CD8-positive, alpha-beta memory T cell (primary cell): ENCODE results near the gene USP47. TPM values are rescaled to one million over a fixed set of nuclear protein-coding genes. Genes with fewer than 3 reads are reported as not detected.

Experiments
- CTCF ChIA-PET: fragments of 350-600 bp; sonication (Branson Sonifier 250); formaldehyde crosslinking; loops from one replicate; lab custom pipeline; 2021; ENCODE audit warnings: antibody characterized with exemption; lab: Charles Lee
- POLR2A ChIA-PET: fragments of 350-600 bp; sonication (Branson Sonifier 250); formaldehyde crosslinking; loops from one replicate; lab custom pipeline; 2021; ENCODE audit warnings: antibody characterized with exemption; lab: Charles Lee
- DNase-seq, 5 donors: peaks; one replicate each; pipeline versions ENCODE4 v3.0.0 to v3.0.0-alpha.2; 2020 to 2022; ENCODE audit warnings: mixed read lengths in 1 of 5
- H3K27ac ChIP-seq: one replicate; pipeline ENCODE4 v1.7.0; 2013; ENCODE audit warnings: low read depth, mild to moderate bottlenecking, low read length, moderate library complexity
- H3K27me3 ChIP-seq: 2 replicates; pipeline ENCODE4 v1.7.0; 2013; ENCODE audit warnings: low read length, mild to moderate bottlenecking; ENCODE audit not compliant: insufficient read depth, poor library complexity, severe bottlenecking
- H3K36me3 ChIP-seq: 2 replicates; pipeline ENCODE4 v1.7.0; 2013; ENCODE audit warnings: mild to moderate bottlenecking, low read length, moderate library complexity; ENCODE audit not compliant: insufficient read depth
- H3K4me1 ChIP-seq: 2 replicates; pipeline ENCODE4 v1.7.0; 2013; ENCODE audit warnings: mild to moderate bottlenecking, low read length, moderate library complexity; ENCODE audit not compliant: insufficient read depth
- H3K4me3 ChIP-seq: 2 replicates; pipeline ENCODE4 v1.7.0; 2013; ENCODE audit warnings: mild to moderate bottlenecking, low read length
- H3K9me3 ChIP-seq: 2 replicates; pipeline ENCODE4 v1.7.0; 2013; ENCODE audit warnings: mild to moderate bottlenecking, low read length
- H3K27ac Mint-ChIP-seq, 8 donors: one replicate each; pipeline ENCODE4 v1.8.0; 2020 to 2021; ENCODE audit warnings: mixed read lengths in 8 of 8, mild to moderate bottlenecking in 6 of 8, inconsistent platforms in 3 of 8, moderate library complexity in 3 of 8
- H3K27me3 Mint-ChIP-seq, 2 donors: one replicate each; pipeline ENCODE4 v1.8.0; 2020 to 2021; ENCODE audit warnings: mixed read lengths in 2 of 2, mild to moderate bottlenecking in 1 of 2, moderate library complexity in 1 of 2
- H3K36me3 Mint-ChIP-seq, 3 donors: one replicate each; pipeline ENCODE4 v1.8.0; 2020 to 2021; ENCODE audit warnings: mixed read lengths in 3 of 3, inconsistent platforms in 1 of 3, mild to moderate bottlenecking in 1 of 3
- H3K4me1 Mint-ChIP-seq, 3 donors: one replicate each; pipeline ENCODE4 v1.8.0; 2020 to 2021; ENCODE audit warnings: mixed read lengths in 3 of 3, inconsistent platforms in 1 of 3, mild to moderate bottlenecking in 1 of 3
- H3K4me3 Mint-ChIP-seq, 7 donors: one replicate each; pipeline ENCODE4 v1.8.0; 2020 to 2021; ENCODE audit warnings: mixed read lengths in 7 of 7, mild to moderate bottlenecking in 6 of 7, moderate library complexity in 4 of 7, inconsistent platforms in 2 of 7
- H3K9me3 Mint-ChIP-seq, 5 donors: one replicate each; pipeline ENCODE4 v1.8.0; 2020 to 2022; ENCODE audit warnings: mixed read lengths in 5 of 5, mild to moderate bottlenecking in 3 of 5, moderate library complexity in 2 of 5, inconsistent platforms in 1 of 5
- polyA plus RNA-seq: library from polyadenylated mRNA; unstranded; fragments of 300-500 nt; fragmentation: Illumina TruSeq; gene quantifications from one replicate; pipeline ENCODE4 v1.2.3, GENCODE V29; 2021
- total RNA-seq, 2 experiments: library from RNA; stranded (reverse); gene quantifications; one replicate each; pipeline ENCODE4 v1.2.3, GENCODE V29; 2021

Gene USP47
- total and polyA plus RNA-seq, 3 experiments from 2014 or later, result 47.0 to 53.8 (median 50.2) TPM

GRCh38 chr11:11993839-11994238 lies 152.1 kb downstream of the USP47 start:
- ChIA-PET CTCF (no interaction called here), POLR2A (no interaction called here)
- Mint-ChIP-seq H3K9me3 (no peaks in the 10 kb centered on the region), H3K4me1 (peaks cover 25 to 73% (median 32%) of the 10 kb centered on the region in 3 donors), H3K27me3 (peaks cover 3 to 28% of the 10 kb centered on the region in 2 donors), H3K27ac (peak overlapping the region in 7 of 8 donors; percentile 61 to 97 (median 71)), H3K4me3 (no peak overlapping the region), H3K36me3 (peaks cover 0 to 4% (median 0%) of the 10 kb centered on the region in 3 donors)
- Histone ChIP-seq H3K9me3 (no peaks in the 10 kb centered on the region), H3K27ac (no peak overlapping the region), H3K4me1 (peaks cover 15% of the 10 kb centered on the region), H3K4me3 (no peak overlapping the region), H3K27me3 (no peaks in the 10 kb centered on the region), H3K36me3 (no peaks in the 10 kb centered on the region)
- no peak for DNase-seq

GRCh38 chr11:11995601-11996000 lies 153.8 kb downstream of the USP47 start:
- Mint-ChIP-seq H3K4me3 (peak overlapping the region in 4 of 7 donors; percentile 7 to 78 (median 57)), H3K27me3 (peaks cover 3 to 28% of the 10 kb centered on the region in 2 donors), H3K27ac (peak overlapping the region; percentile 91 to 99 (median 94)), H3K4me1 (peaks cover 29 to 77% (median 35%) of the 10 kb centered on the region in 3 donors), H3K9me3 (no peaks in the 10 kb centered on the region), H3K36me3 (peaks cover 0 to 3% (median 0%) of the 10 kb centered on the region in 3 donors)
- Histone ChIP-seq H3K4me1 (peaks cover 15% of the 10 kb centered on the region), H3K4me3 (no peak overlapping the region), H3K36me3 (no peaks in the 10 kb centered on the region), H3K27ac (no peak overlapping the region), H3K9me3 (no peaks in the 10 kb centered on the region), H3K27me3 (no peaks in the 10 kb centered on the region)
- DNase-seq, result peak; percentile 32 to 74 (median 37)
- POLR2A ChIA-PET, result interaction anchor here (0.8 to 2.6 kb wide), 4 partner anchors 8 to 14 kb away, joined by 3 to 13 read pairs (median 4); partner anchors contain the start of gene DKK3
- CTCF ChIA-PET, result interaction anchor here (0.9 to 1.8 kb wide), 6 partner anchors 9 to 52 kb away, joined by 3 to 5 read pairs (median 4); no protein-coding TSS in a partner anchor

- peak overlapping the region in 2 of 7 donors; percentile 5 to 51 for H3K4me3 Mint-ChIP-seq
- no peak overlapping the region for H3K27ac ChIP-seq
Measured at GRCh38 chr11:11996321-11997048, 154.7 kb downstream of the USP47 start.

GRCh38 chr11:11997049-11997322 lies 155.2 kb downstream of the USP47 start:
- Mint-ChIP-seq H3K36me3 (peaks cover 0 to 5% (median 0%) of the 10 kb centered on the region in 3 donors), H3K27ac (peak overlapping the region; percentile 8 to 97 (median 93)), H3K4me3 (peak overlapping the region in 3 of 7 donors; percentile 9 to 42 (median 21)), H3K27me3 (peaks cover 2 to 25% of the 10 kb centered on the region in 2 donors), H3K4me1 (peaks cover 29 to 65% (median 33%) of the 10 kb centered on the region in 3 donors), H3K9me3 (no peaks in the 10 kb centered on the region)
- H3K4me1 ChIP-seq, result peaks cover 15% of the 10 kb centered on the region
- CTCF ChIA-PET, result no interaction called here
- H3K36me3 ChIP-seq, result no peaks in the 10 kb centered on the region
- H3K4me3 ChIP-seq, result no peak overlapping the region
- DNase-seq, result no peak
- POLR2A ChIA-PET, result no interaction called here
- H3K27me3 ChIP-seq, result no peaks in the 10 kb centered on the region
- H3K27ac ChIP-seq, result no peak overlapping the region
- no peaks in the 10 kb centered on the region for H3K9me3 ChIP-seq

More at GRCh38 chr11:11996321-11997048, 154.7 kb downstream of the USP47 start:
- Mint-ChIP-seq H3K36me3 (peaks cover 0 to 4% (median 0%) of the 10 kb centered on the region in 3 donors), H3K9me3 (no peaks in the 10 kb centered on the region), H3K4me1 (peaks cover 29 to 69% (median 34%) of the 10 kb centered on the region in 3 donors), H3K27ac (peak overlapping the region; percentile 52 to 97 (median 94)), H3K27me3 (peaks cover 5 to 26% of the 10 kb centered on the region in 2 donors)
- no peak for DNase-seq
- CTCF ChIA-PET, result interaction anchor here (1.1 to 1.8 kb wide), 4 partner anchors 8 to 51 kb away, joined by 3 to 5 read pairs (median 4); no protein-coding TSS in a partner anchor
- POLR2A ChIA-PET, result interaction anchor here (0.8 to 2.6 kb wide), 3 partner anchors 9 to 13 kb away, joined by 3 to 13 read pairs (median 4); partner anchors contain the start of gene DKK3
- Histone ChIP-seq H3K36me3 (no peaks in the 10 kb centered on the region), H3K4me3 (no peak overlapping the region), H3K9me3 (no peaks in the 10 kb centered on the region), H3K27me3 (no peaks in the 10 kb centered on the region), H3K4me1 (peaks cover 15% of the 10 kb centered on the region)

GRCh38 chr11:11998091-11998781 lies 156.5 kb downstream of the USP47 start:
- Mint-ChIP-seq H3K27me3 (peaks cover 2 to 24% of the 10 kb centered on the region in 2 donors), H3K4me1 (peaks cover 29 to 59% (median 33%) of the 10 kb centered on the region in 3 donors), H3K36me3 (peaks cover 0 to 5% (median 0%) of the 10 kb centered on the region in 3 donors), H3K4me3 (peak overlapping the region in 6 of 7 donors; percentile 68 to 81 (median 77)), H3K27ac (peak overlapping the region; percentile 59 to 97 (median 76)), H3K9me3 (no peaks in the 10 kb centered on the region)
- H3K4me3 ChIP-seq, result no peak overlapping the region
- no peak for DNase-seq
- H3K27me3 ChIP-seq, result peaks cover 8% of the 10 kb centered on the region
- ChIA-PET POLR2A (no interaction called here), CTCF (interaction anchor here (1.4 kb wide), 1 partner anchor 32 kb away, joined by 3 read pairs; no protein-coding TSS in a partner anchor)
- no peaks in the 10 kb centered on the region for H3K36me3 ChIP-seq
- no peak overlapping the region for H3K27ac ChIP-seq
- no peaks in the 10 kb centered on the region for H3K9me3 ChIP-seq
- H3K4me1 ChIP-seq, result peaks cover 15% of the 10 kb centered on the region

- H3K27me3 ChIP-seq, result peaks cover 8% of the 10 kb centered on the region
- no peaks in the 10 kb centered on the region for H3K9me3 ChIP-seq
- Mint-ChIP-seq H3K4me3 (no peak overlapping the region), H3K36me3 (peaks cover 0 to 5% (median 0%) of the 10 kb centered on the region in 3 donors), H3K27ac (no peak overlapping the region), H3K4me1 (peaks cover 23 to 38% (median 23%) of the 10 kb centered on the region in 3 donors), H3K9me3 (no peaks in the 10 kb centered on the region), H3K27me3 (peaks cover 17 to 45% of the 10 kb centered on the region in 2 donors)
- ChIA-PET POLR2A (no interaction called here), CTCF (interaction anchor here (0.9 kb wide), 1 partner anchor 43 kb away, joined by 3 read pairs; no protein-coding TSS in a partner anchor)
- no peak for DNase-seq
- H3K36me3 ChIP-seq, result no peaks in the 10 kb centered on the region
- peaks cover 11% of the 10 kb centered on the region for H3K4me1 ChIP-seq
- H3K4me3 ChIP-seq, result no peak overlapping the region
- H3K27ac ChIP-seq, result no peak overlapping the region
Measured at GRCh38 chr11:12001186-12001585, 159.4 kb downstream of the USP47 start.

GRCh38 chr11:12003336-12003735 lies 161.6 kb downstream of the USP47 start:
- Histone ChIP-seq H3K27me3 (peaks cover 21% of the 10 kb centered on the region), H3K4me1 (peaks cover 10% of the 10 kb centered on the region), H3K36me3 (no peaks in the 10 kb centered on the region), H3K9me3 (no peaks in the 10 kb centered on the region), H3K27ac (no peak overlapping the region), H3K4me3 (no peak overlapping the region)
- peak overlapping the region in 1 of 8 donors; percentile 39 for H3K27ac Mint-ChIP-seq
- H3K9me3 Mint-ChIP-seq, result no peaks in the 10 kb centered on the region
- H3K4me1 Mint-ChIP-seq, result peaks cover 14 to 36% (median 18%) of the 10 kb centered on the region in 3 donors
- H3K4me3 Mint-ChIP-seq, result no peak overlapping the region
- DNase-seq, result no peak
- ChIA-PET CTCF (no interaction called here), POLR2A (no interaction called here)
- H3K27me3 Mint-ChIP-seq, result peaks cover 27 to 58% of the 10 kb centered on the region in 2 donors
- H3K36me3 Mint-ChIP-seq, result peaks cover 0 to 5% (median 0%) of the 10 kb centered on the region in 3 donors
